GM21515 (cell line): ENCODE measurements around the gene NR4A1.
"Not testable (repeated sequence)": the region's sequence is repeated elsewhere in the genome, so short reads cannot be mapped to it uniquely, and the experiment has no call there.

Source experiments
- ATAC-seq: cut with Tn5 transposase; IDR thresholded peaks from one replicate; pipeline ENCODE4 v1.9.1; 2021; ENCODE audit not compliant: unreplicated experiment

The NR4A1 gene

DNA sequence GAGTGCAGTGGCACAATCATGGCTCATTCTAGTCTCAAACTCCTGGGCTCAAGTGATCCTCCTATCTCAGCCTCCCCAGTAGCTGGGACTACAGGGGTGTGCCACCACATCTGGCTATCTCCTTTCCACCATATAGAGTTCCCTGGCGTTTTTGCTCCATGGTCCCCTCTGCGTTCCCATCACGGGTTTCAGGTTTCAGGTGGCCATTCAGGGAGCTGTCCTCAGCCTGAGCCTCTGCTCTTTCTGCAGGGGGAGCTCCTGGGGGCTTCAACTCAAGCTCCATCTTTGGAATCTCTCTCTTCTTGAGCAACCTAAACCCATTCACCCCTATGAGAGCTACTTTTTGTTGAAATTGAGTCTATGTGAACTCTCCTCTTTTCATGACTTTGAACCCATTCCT, 39.8 kb downstream of the NR4A1 start:
- ATAC-seq = no peak

DNA sequence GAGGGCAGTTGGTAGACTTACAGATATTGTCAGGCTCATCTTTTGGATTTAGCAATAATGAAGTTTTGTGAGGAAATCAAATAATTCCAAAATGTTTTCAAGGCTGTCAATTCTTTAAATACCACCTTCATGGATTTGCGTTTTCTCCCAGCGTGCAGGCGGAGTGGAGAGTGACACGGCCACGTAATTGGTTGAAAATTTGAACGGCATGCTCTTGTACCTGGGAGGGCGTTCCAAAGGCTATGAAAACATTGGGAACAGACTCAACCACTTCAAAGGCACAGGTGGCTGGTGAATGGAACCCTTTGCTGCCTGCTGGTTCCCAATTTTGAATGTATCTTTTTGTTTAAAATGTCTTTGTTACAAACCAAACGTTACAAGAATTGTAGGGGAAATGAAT, 40.6 kb downstream of the NR4A1 start:
- no peak for ATAC-seq

DNA sequence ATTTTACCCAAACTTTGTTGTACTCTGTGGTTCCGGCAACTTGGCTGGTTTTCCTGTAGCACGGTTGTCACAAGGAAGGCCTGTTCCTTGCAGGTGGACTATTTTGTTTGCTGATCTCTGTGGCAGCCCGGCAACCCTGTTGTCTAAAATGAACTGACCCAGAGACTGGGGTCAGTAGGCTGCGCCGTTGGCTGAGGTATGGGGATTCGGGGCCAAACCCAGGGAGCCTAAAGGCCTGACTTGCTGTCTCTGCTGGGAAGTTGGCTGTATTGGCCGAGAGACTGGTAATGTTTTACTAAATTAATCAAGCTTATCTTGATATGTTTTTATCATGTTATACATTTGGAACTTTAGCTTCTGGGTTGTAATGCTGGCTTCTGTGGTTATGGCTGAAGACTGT, 42.1 kb downstream of the NR4A1 start:
- ATAC-seq = no peak

GRCh38 chr12:52096332-52097044, 45.2 kb downstream of the NR4A1 start:
- ATAC-seq = no peak

- ATAC-seq = no peak
These were observed 45.9 kb downstream of the NR4A1 start for GRCh38 chr12:52097045-52097666.

- ATAC-seq = not testable (repeated sequence)
These were observed 53.3 kb downstream of the NR4A1 start for GRCh38 chr12:52104431-52105089.
